Activated CD4-positive, alpha-beta T cell treated with anti-CD3 and anti-CD28 coated beads for 1 hour (primary cell): ENCODE results near the gene GUCY2C.

Experiments
- DNase-seq: peaks from one replicate; pipeline ENCODE4 v3.0.0-alpha.2; 2020

The GUCY2C gene

GRCh38 chr12:14567351-14568162 is 128.8 kb downstream of the GUCY2C start, which contains the start of gene PLBD1:
TSS of gene PLBD1 (minus strand) at chr12:14567883. CDS start at chr12:14567696, 187 bp downstream.
- DNase-seq = no peak

- no peak for DNase-seq
These were observed 132.0 kb downstream of the GUCY2C start for GRCh38 chr12:14564336-14564959.

- no peak for DNase-seq
These were observed 133.4 kb downstream of the GUCY2C start for GRCh38 chr12:14563046-14563445.
